ENCODE results near the gene MOB3A.

MOB3A gene

DNA sequence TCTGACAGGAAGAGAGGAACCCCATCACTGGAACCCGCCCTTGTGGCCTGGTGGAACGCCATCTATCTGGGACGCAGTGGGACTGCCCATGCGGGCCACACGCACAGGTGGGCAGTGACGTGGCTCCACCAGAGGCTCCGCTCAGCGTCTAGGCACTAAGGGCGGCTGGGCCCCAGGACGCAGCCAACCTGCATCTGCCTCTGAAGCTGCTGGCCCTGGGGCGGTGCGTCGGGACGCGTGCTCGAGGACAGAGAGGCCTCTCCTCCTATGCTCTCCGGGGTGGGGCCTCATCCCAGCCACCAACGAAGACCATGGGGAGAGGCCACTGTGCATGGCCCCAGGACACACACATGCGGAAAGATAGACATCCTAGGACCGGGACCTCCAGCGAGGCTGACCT lies 18.7 kb upstream of the MOB3A start:
- H3K27ac ChIP-seq (ENCODE audit: extremely low read depth, low read depth, low read length) = no peak overlapping the region
- H3K9me3 ChIP-seq (ENCODE audit: control insufficient read depth, insufficient read depth, low read depth, low read length) = no peaks in the 10 kb centered on the region
- no peaks in the 10 kb centered on the region for H3K4me1 ChIP-seq (ENCODE audit: control insufficient read depth, insufficient read depth, low read length)
- POLR2A ChIA-PET = no interaction called here
- peaks cover 9 to 96% of the 10 kb centered on the region in 2 experiments; a peak in 2 of 3 replicates for H3K36me3 ChIP-seq (ENCODE audit: control insufficient read depth in 2 of 2, insufficient read depth in 1 of 2, low read length in 2 of 2)
- TF ChIP-seq, protein P1, sequence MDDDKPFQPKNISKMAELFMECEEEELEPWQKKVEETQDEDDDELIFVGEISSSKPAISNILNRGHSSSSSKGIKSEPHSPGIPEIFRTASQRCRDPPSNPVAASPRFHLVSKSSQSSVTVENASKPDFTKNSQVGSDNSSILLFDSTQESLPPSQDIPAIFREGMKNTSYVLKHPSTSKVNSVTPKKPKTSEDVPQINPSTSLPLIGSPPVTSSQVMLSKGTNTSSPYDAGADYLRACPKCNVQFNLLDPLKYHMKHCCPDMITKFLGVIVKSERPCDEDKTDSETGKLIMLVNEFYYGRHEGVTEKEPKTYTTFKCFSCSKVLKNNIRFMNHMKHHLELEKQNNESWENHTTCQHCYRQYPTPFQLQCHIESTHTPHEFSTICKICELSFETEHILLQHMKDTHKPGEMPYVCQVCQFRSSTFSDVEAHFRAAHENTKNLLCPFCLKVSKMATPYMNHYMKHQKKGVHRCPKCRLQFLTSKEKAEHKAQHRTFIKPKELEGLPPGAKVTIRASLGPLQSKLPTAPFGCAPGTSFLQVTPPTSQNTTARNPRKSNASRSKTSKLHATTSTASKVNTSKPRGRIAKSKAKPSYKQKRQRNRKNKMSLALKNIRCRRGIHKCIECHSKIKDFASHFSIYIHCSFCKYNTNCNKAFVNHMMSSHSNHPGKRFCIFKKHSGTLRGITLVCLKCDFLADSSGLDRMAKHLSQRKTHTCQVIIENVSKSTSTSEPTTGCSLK (tag by site-specific recombination; IDR thresholded peaks at IDR 0.05) = no peak
- TF ChIP-seq ZNF354C (tag by site-specific recombination; IDR thresholded peaks at IDR 0.05; ENCODE audit: borderline replicate concordance, low read depth) (no peak), ZNF792 (tag by site-specific recombination; IDR thresholded peaks at IDR 0.05) (no peak), EGR2 (tag by site-specific recombination; IDR thresholded peaks at IDR 0.05; ENCODE audit: low read depth) (no peak), ZNF837 (tag by site-specific recombination; IDR thresholded peaks at IDR 0.05) (no peak), ZBTB17 (tag by site-specific recombination; IDR thresholded peaks at IDR 0.05) (no peak), ZNF19 (tag by site-specific recombination; IDR thresholded peaks at IDR 0.05; ENCODE audit: low read depth) (no peak), ZNF223 (tag by site-specific recombination; IDR thresholded peaks at IDR 0.05) (no peak)
- TF ChIP-seq, protein P2, sequence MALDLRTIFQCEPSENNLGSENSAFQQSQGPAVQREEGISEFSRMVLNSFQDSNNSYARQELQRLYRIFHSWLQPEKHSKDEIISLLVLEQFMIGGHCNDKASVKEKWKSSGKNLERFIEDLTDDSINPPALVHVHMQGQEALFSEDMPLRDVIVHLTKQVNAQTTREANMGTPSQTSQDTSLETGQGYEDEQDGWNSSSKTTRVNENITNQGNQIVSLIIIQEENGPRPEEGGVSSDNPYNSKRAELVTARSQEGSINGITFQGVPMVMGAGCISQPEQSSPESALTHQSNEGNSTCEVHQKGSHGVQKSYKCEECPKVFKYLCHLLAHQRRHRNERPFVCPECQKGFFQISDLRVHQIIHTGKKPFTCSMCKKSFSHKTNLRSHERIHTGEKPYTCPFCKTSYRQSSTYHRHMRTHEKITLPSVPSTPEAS (tag by site-specific recombination; IDR thresholded peaks at IDR 0.05) = no peak
- CTCF ChIA-PET = no interaction called here
- H3K4me3 ChIP-seq (ENCODE audit: low read depth, low read length) = no peak overlapping the region

DNA sequence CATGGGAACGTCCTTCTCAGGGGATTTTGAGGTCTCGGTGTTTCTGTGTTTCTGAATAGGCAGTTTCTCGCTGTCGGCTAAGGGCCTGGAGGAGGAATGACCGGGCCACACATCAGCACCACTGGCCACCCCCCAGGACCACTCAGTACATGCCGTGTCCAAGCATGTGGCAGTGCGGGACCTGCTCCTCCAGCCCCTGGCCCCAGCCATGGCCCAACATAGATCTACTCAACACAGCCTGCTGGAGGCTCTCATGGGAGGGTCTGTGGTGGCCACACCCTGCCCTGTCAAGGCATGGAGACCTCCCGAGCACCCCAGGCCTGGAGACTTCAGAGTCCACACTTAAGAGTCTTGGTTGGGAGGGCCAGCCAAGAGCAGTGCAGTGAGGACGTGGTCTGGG lies 18.1 kb upstream of the MOB3A start:
- no peak for TF ChIP-seq ZBTB48 (tag by site-specific recombination; IDR thresholded peaks at IDR 0.05)
- no peak for TF ChIP-seq ZNF473 (tag by site-specific recombination; IDR thresholded peaks at IDR 0.05)
- TF ChIP-seq ZNF600 (tag by site-specific recombination; IDR thresholded peaks at IDR 0.05) = 0 out of 2 replicates have a peak, but pooled peaks have one; percentile 5
- TF ChIP-seq ZSCAN23 (tag by site-specific recombination; IDR thresholded peaks at IDR 0.05) = no peak
- TF ChIP-seq, protein P3, sequence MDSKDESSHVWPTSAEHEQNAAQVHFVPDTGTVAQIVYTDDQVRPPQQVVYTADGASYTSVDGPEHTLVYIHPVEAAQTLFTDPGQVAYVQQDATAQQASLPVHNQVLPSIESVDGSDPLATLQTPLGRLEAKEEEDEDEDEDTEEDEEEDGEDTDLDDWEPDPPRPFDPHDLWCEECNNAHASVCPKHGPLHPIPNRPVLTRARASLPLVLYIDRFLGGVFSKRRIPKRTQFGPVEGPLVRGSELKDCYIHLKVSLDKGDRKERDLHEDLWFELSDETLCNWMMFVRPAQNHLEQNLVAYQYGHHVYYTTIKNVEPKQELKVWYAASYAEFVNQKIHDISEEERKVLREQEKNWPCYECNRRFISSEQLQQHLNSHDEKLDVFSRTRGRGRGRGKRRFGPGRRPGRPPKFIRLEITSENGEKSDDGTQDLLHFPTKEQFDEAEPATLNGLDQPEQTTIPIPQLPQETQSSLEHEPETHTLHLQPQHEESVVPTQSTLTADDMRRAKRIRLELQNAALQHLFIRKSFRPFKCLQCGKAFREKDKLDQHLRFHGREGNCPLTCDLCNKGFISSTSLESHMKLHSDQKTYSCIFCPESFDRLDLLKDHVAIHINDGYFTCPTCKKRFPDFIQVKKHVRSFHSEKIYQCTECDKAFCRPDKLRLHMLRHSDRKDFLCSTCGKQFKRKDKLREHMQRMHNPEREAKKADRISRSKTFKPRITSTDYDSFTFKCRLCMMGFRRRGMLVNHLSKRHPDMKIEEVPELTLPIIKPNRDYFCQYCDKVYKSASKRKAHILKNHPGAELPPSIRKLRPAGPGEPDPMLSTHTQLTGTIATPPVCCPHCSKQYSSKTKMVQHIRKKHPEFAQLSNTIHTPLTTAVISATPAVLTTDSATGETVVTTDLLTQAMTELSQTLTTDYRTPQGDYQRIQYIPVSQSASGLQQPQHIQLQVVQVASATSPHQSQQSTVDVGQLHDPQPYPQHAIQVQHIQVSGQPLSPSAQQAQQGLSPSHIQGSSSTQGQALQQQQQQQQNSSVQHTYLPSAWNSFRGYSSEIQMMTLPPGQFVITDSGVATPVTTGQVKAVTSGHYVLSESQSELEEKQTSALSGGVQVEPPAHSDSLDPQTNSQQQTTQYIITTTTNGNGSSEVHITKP (tag by site-specific recombination; IDR thresholded peaks at IDR 0.05) = no peak
- TF ChIP-seq ZNF391 (tag by site-specific recombination; IDR thresholded peaks at IDR 0.05; ENCODE audit: borderline replicate concordance, low read depth) = no peak
- 0 out of 2 replicates have a peak, but pooled peaks have one; percentile 65 for TF ChIP-seq KLF1 (tag by site-specific recombination; IDR thresholded peaks at IDR 0.05)
- no peak for TF ChIP-seq ZNF426 (tag by site-specific recombination; IDR thresholded peaks at IDR 0.05)
- POLR2A ChIA-PET = no interaction called here
- Histone ChIP-seq H3K4me3 (ENCODE audit: low read depth, low read length) (no peak overlapping the region), H3K4me1 (ENCODE audit: control insufficient read depth, insufficient read depth, low read length) (no peaks in the 10 kb centered on the region), H3K27ac (ENCODE audit: extremely low read depth, low read depth, low read length) (no peak overlapping the region), H3K36me3 (ENCODE audit: control insufficient read depth in 2 of 2, insufficient read depth in 1 of 2, low read length in 2 of 2) (peaks cover 6 to 99% of the 10 kb centered on the region in 2 experiments; a peak in 2 of 3 replicates), H3K9me3 (ENCODE audit: control insufficient read depth, insufficient read depth, low read depth, low read length) (no peaks in the 10 kb centered on the region)
- CTCF ChIA-PET = no interaction called here

Data from HEK293 (cell line).